Mesenchymal stem cell (in vitro differentiated cells and primary cell): ENCODE results near the gene ITPRID2.

Source experiments
- DNase-seq: peaks from one replicate; pipeline ENCODE4 v3.0.0-alpha.2; 2013
- H2AFZ ChIP-seq: one replicate; pipeline ENCODE4 v1.6.1; 2013; ENCODE audit warnings: low read depth, mild to moderate bottlenecking, control low read depth, inconsistent platforms, low read length, moderate library complexity
- H2AK5ac ChIP-seq: 2 replicates; pipeline ENCODE4 v1.6.1; 2013; ENCODE audit warnings: low read length, moderate library complexity, mild to moderate bottlenecking, inconsistent platforms; ENCODE audit not compliant: severe bottlenecking
- H2BK120ac ChIP-seq: one replicate; pipeline ENCODE4 v1.6.1; 2013; ENCODE audit warnings: low read depth, mild to moderate bottlenecking, inconsistent platforms, low read length, moderate library complexity
- H2BK12ac ChIP-seq, 2 experiments: one replicate each; pipeline ENCODE4 v1.6.1; 2013; ENCODE audit warnings: inconsistent platforms in 2 of 2, low read length in 2 of 2, mild to moderate bottlenecking in 2 of 2, moderate library complexity in 2 of 2, control low read depth in 1 of 2
- H2BK15ac ChIP-seq: one replicate; pipeline ENCODE4 v1.6.1; 2013; ENCODE audit warnings: mild to moderate bottlenecking, low read depth, inconsistent platforms; ENCODE audit not compliant: poor library complexity, severe bottlenecking
- H2BK5ac ChIP-seq: 2 replicates; pipeline ENCODE4 v1.6.1; 2013; ENCODE audit warnings: low read depth, mild to moderate bottlenecking, low read length, control low read depth, inconsistent platforms; ENCODE audit not compliant: poor library complexity, severe bottlenecking
- H3K14ac ChIP-seq, 2 experiments: one replicate each; pipeline ENCODE4 v1.6.1; 2013; ENCODE audit warnings: inconsistent platforms in 2 of 2, low read length in 2 of 2, control low read depth in 1 of 2, mild to moderate bottlenecking in 1 of 2, moderate library complexity in 1 of 2
- H3K18ac ChIP-seq, 2 experiments: one replicate each; pipeline ENCODE4 v1.6.1; 2013; ENCODE audit warnings: inconsistent platforms in 2 of 2, low read length in 2 of 2, control low read depth in 1 of 2, low read depth in 1 of 2, mild to moderate bottlenecking in 1 of 2
- H3K23ac ChIP-seq, 2 experiments: one replicate each; pipeline ENCODE4 v1.6.1; 2013; ENCODE audit warnings: inconsistent platforms in 2 of 2, low read length in 2 of 2, mild to moderate bottlenecking in 2 of 2, moderate library complexity in 2 of 2, control low read depth in 1 of 2
- H3K27ac ChIP-seq: 2 replicates; pipeline ENCODE4 v1.5.1; 2013; ENCODE audit warnings: mild to moderate bottlenecking, moderate library complexity, low read length, control low read depth, inconsistent platforms; ENCODE audit not compliant: poor library complexity, severe bottlenecking
- H3K27me3 ChIP-seq, 2 experiments: 2 replicates each; pipeline versions ENCODE4 v1.6.1 to v1.7.0; 2013; ENCODE audit warnings: low read length in 2 of 2, mild to moderate bottlenecking in 2 of 2, moderate library complexity in 2 of 2, control low read depth in 1 of 2, inconsistent platforms in 1 of 2; ENCODE audit not compliant: control insufficient read depth in 1 of 2, insufficient read depth in 1 of 2
- H3K36me3 ChIP-seq, 2 experiments: 2 replicates each; pipeline versions ENCODE4 v1.6.1 to v1.7.0; 2013; ENCODE audit warnings: low read length in 2 of 2, control low read depth in 1 of 2, inconsistent platforms in 1 of 2, low read depth in 1 of 2, mild to moderate bottlenecking in 1 of 2; ENCODE audit not compliant: insufficient read depth in 2 of 2, control insufficient read depth in 1 of 2
- H3K4ac ChIP-seq, 2 experiments: one replicate each; pipeline ENCODE4 v1.6.1; 2013; ENCODE audit warnings: inconsistent platforms in 2 of 2, low read length in 2 of 2, mild to moderate bottlenecking in 2 of 2, moderate library complexity in 2 of 2, control low read depth in 1 of 2, low read depth in 1 of 2
- H3K4me1 ChIP-seq: 2 replicates; pipeline ENCODE4 v1.6.1; 2013; ENCODE audit warnings: low read depth, low read length, control low read depth; ENCODE audit not compliant: control insufficient read depth, insufficient read depth
- H3K4me2 ChIP-seq: 2 replicates; pipeline ENCODE4 v1.6.1; 2013; ENCODE audit warnings: low read length, mild to moderate bottlenecking, inconsistent platforms; ENCODE audit not compliant: poor library complexity, severe bottlenecking
- H3K4me3 ChIP-seq, 2 experiments: 2 replicates each; pipeline versions ENCODE4 v1.5.1 to v1.7.0; 2013; ENCODE audit warnings: low read length in 2 of 2, mild to moderate bottlenecking in 2 of 2, control low read depth in 1 of 2, low read depth in 1 of 2; ENCODE audit not compliant: insufficient read depth in 1 of 2
- H3K79me1 ChIP-seq: replicated peaks from 2 replicates; pipeline ENCODE4 v1.6.1; 2013; ENCODE audit warnings: mild to moderate bottlenecking, control low read depth, low read length, inconsistent platforms; ENCODE audit not compliant: poor library complexity, severe bottlenecking
- H3K9ac ChIP-seq: 2 replicates; pipeline ENCODE4 v1.7.0; 2013; ENCODE audit warnings: mild to moderate bottlenecking, low read length, moderate library complexity
- H3K9me3 ChIP-seq: 2 replicates; pipeline ENCODE4 v1.7.0; 2013; ENCODE audit warnings: mild to moderate bottlenecking, low read length; ENCODE audit not compliant: control insufficient read depth
- H4K8ac ChIP-seq: one replicate; pipeline ENCODE4 v1.6.1; 2013; ENCODE audit warnings: inconsistent platforms, mild to moderate bottlenecking, low read length, moderate library complexity
- H4K91ac ChIP-seq: one replicate; pipeline ENCODE4 v1.6.1; 2013; ENCODE audit warnings: mild to moderate bottlenecking, low read length, inconsistent platforms
- WGBS: methylation state at CpG from one replicate; pipeline ENCODE4 v1.1.7; 2013; ENCODE audit warnings: mixed read lengths; 5-methylcytosine and 5-hydroxymethylcytosine counted together

The ITPRID2 gene

GRCh38 chr2:181862583-181863281 is 28.8 kb upstream of the ITPRID2 start:
- WGBS, result 100% methylated on average over 4 of the region's 4 CpGs
- no peak overlapping the region for H4K8ac ChIP-seq

GRCh38 chr2:181872178-181872577 is 19.4 kb upstream of the ITPRID2 start:
- Histone ChIP-seq H2BK5ac (no peak overlapping the region), H3K14ac (no peak overlapping the region), H3K4me3 (no peak overlapping the region), H3K4me2 (no peak overlapping the region), H2AFZ (no peak overlapping the region), H3K9ac (no peak overlapping the region), H4K91ac (no peak overlapping the region), H2AK5ac (no peak overlapping the region), H3K18ac (no peak overlapping the region), H3K36me3 (no peaks in the 10 kb centered on the region), H3K4ac (no peak overlapping the region), H3K23ac (no peak overlapping the region), H2BK15ac (no peak overlapping the region), H2BK12ac (no peak overlapping the region), H3K27me3 (no peaks in the 10 kb centered on the region), H3K79me1 (no peaks in the 10 kb centered on the region), H3K4me1 (no peaks in the 10 kb centered on the region), H3K9me3 (no peaks in the 10 kb centered on the region), H2BK120ac (no peak overlapping the region), H4K8ac (no peak overlapping the region), H3K27ac (no peak overlapping the region)
- no CpG with 5 or more reads among the region's 1 CpG for WGBS
- DNase-seq, result no peak

More at GRCh38 chr2:181862583-181863281, 28.8 kb upstream of the ITPRID2 start:
- H3K27me3 ChIP-seq, result no peaks in the 10 kb centered on the region
- H3K27ac ChIP-seq, result no peak overlapping the region
- no peaks in the 10 kb centered on the region for H3K36me3 ChIP-seq
- H2BK15ac ChIP-seq, result no peak overlapping the region
- no peak overlapping the region for H3K14ac ChIP-seq
- no peak overlapping the region for H2AFZ ChIP-seq
- H3K23ac ChIP-seq, result no peak overlapping the region
- no peaks in the 10 kb centered on the region for H3K9me3 ChIP-seq
- no peak overlapping the region for H4K91ac ChIP-seq
- H2AK5ac ChIP-seq, result no peak overlapping the region
- H3K79me1 ChIP-seq, result no peaks in the 10 kb centered on the region
- H3K9ac ChIP-seq, result no peak overlapping the region
- H2BK120ac ChIP-seq, result no peak overlapping the region
- DNase-seq, result no peak
- H3K4ac ChIP-seq, result no peak overlapping the region
- H3K4me3 ChIP-seq, result no peak overlapping the region
- H3K18ac ChIP-seq, result no peak overlapping the region
- no peak overlapping the region for H3K4me2 ChIP-seq
- H3K4me1 ChIP-seq, result no peaks in the 10 kb centered on the region
- no peak overlapping the region for H2BK5ac ChIP-seq
- H2BK12ac ChIP-seq, result no peak overlapping the region

DNA sequence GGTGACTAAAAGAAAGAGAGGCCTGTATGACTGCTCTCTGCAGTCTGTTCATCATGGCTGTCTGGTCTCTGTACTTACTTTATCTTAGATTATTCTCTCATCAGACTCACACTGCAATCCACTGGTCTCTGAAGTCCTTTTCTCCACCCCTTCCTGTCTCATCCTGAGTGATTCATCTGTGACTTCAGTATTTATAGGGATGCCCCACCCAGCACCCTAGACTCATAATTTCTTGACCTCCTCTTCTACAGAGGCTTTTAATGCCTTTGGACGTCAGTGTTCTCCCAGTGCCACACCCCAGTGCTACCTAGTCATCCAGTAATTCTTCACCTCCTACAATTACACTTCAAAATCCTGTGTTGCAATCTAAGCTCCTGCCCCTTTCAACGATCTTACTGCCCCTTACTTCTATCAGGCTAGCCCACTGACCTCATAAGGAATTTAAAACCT is 14.9 kb upstream of the ITPRID2 start:
- Histone ChIP-seq H3K4me2 (no peak overlapping the region), H2AFZ (no peak overlapping the region), H3K27me3 (no peaks in the 10 kb centered on the region)

GRCh38 chr2:181877181-181877664 is 14.3 kb upstream of the ITPRID2 start:
- H2BK120ac ChIP-seq, result no peak overlapping the region

More for the DNA sequence above, 14.9 kb upstream of the ITPRID2 start:
- H3K23ac ChIP-seq, result no peak overlapping the region
- no peak overlapping the region for H3K9ac ChIP-seq
- H2BK15ac ChIP-seq, result no peak overlapping the region
- no peak overlapping the region for H3K4me3 ChIP-seq
- H3K14ac ChIP-seq, result no peak overlapping the region
- H3K27ac ChIP-seq, result no peak overlapping the region
- no peaks in the 10 kb centered on the region for H3K36me3 ChIP-seq
- no peak overlapping the region for H2BK120ac ChIP-seq
- no peak overlapping the region for H2BK12ac ChIP-seq
- DNase-seq, result peak; percentile 64
- no peaks in the 10 kb centered on the region for H3K9me3 ChIP-seq
- no peak overlapping the region for H2BK5ac ChIP-seq
- 25% methylated on average over 2 of the region's 2 CpGs for WGBS
- no peak overlapping the region for H3K4ac ChIP-seq
- no peak overlapping the region for H4K8ac ChIP-seq
- no peak overlapping the region for H2AK5ac ChIP-seq
- H4K91ac ChIP-seq, result no peak overlapping the region
- H3K79me1 ChIP-seq, result no peaks in the 10 kb centered on the region
- H3K4me1 ChIP-seq, result no peaks in the 10 kb centered on the region
- H3K18ac ChIP-seq, result peak overlapping the region in 1 of 2 experiments; percentile 79

More at GRCh38 chr2:181877181-181877664, 14.3 kb upstream of the ITPRID2 start:
- H3K4me3 ChIP-seq, result no peak overlapping the region
- no peak overlapping the region for H2AK5ac ChIP-seq
- H3K9me3 ChIP-seq, result no peaks in the 10 kb centered on the region
- no peak for DNase-seq
- 88% methylated on average over 1 of the region's 2 CpGs for WGBS
- no peak overlapping the region for H4K8ac ChIP-seq
- H2BK5ac ChIP-seq, result no peak overlapping the region
- no peak overlapping the region for H3K4ac ChIP-seq
- H3K4me1 ChIP-seq, result no peaks in the 10 kb centered on the region
- no peak overlapping the region for H3K23ac ChIP-seq
- no peaks in the 10 kb centered on the region for H3K79me1 ChIP-seq
- no peaks in the 10 kb centered on the region for H3K27me3 ChIP-seq
- no peaks in the 10 kb centered on the region for H3K36me3 ChIP-seq
- no peak overlapping the region for H3K9ac ChIP-seq
- no peak overlapping the region for H2AFZ ChIP-seq
- no peak overlapping the region for H4K91ac ChIP-seq
- H3K27ac ChIP-seq, result no peak overlapping the region
- no peak overlapping the region for H2BK15ac ChIP-seq
- no peak overlapping the region for H3K18ac ChIP-seq
- no peak overlapping the region for H3K14ac ChIP-seq
- H3K4me2 ChIP-seq, result no peak overlapping the region
- H2BK12ac ChIP-seq, result no peak overlapping the region
